PC-9 (cell line): Measurements from ENCODE around the gene CIAO3. TPM values are rescaled to one million over a fixed set of nuclear protein-coding genes. Genes with fewer than 3 reads are reported as not detected.

Experiments used
- BruUV-seq: library from RNA; stranded (reverse); fragments of 400-500 nt; replicated peaks from 2 replicates; lab custom pipeline; 2021; lab: Mats Ljungman, UMichigan
- CTCF ChIA-PET: fragments of 300-600 bp; sonication (Branson Sonifier 250); formaldehyde crosslinking; loops from one replicate; lab custom pipeline; 2022; ENCODE audit warnings: antibody characterized with exemption; lab: Charles Lee
- POLR2A ChIA-PET: fragments of 300-600 bp; sonication (Branson Sonifier 250); formaldehyde crosslinking; loops from one replicate; lab custom pipeline; 2022; ENCODE audit warnings: antibody characterized with exemption; ENCODE audit not compliant: unreplicated experiment; lab: Charles Lee
- DNase-seq, 2 experiments: peaks; one replicate each; pipeline versions ENCODE4 v3.0.0 to v3.0.0-alpha.2; 2015 to 2022; ENCODE audit warnings: mixed read lengths in 1 of 2
- H2AFZ ChIP-seq: fragments of 200-600 bp; sonication (generic); 2 replicates; pipeline ENCODE4 v1.8.1; 2017; ENCODE audit warnings: antibody characterized with exemption
- H3F3A ChIP-seq: fragments of 200-600 bp; sonication (generic); 2 replicates; pipeline ENCODE4 v1.8.1; 2017; ENCODE audit warnings: antibody characterized with exemption, mild to moderate bottlenecking, low read depth; ENCODE audit not compliant: insufficient read depth
- H3K27ac ChIP-seq: fragments of 200-600 bp; sonication (generic); 2 replicates; pipeline ENCODE4 v1.6.1; 2016; ENCODE audit warnings: mixed run types
- H3K27me3 ChIP-seq: fragments of 200-600 bp; sonication (generic); 2 replicates; pipeline ENCODE4 v1.6.1; 2016; ENCODE audit warnings: low read depth, mixed run types; ENCODE audit not compliant: insufficient read depth
- H3K36me3 ChIP-seq: fragments of 200-600 bp; sonication (generic); 2 replicates; pipeline ENCODE4 v1.6.1; 2016; ENCODE audit warnings: low read depth, mixed run types
- H3K4me1 ChIP-seq: fragments of 200-600 bp; sonication (generic); replicated peaks from 2 replicates; pipeline ENCODE4 v1.6.1; 2016; ENCODE audit warnings: mixed run types; ENCODE audit not compliant: insufficient read depth
- H3K4me2 ChIP-seq: fragments of 200-600 bp; sonication (generic); 2 replicates; pipeline ENCODE4 v1.6.1; 2017; ENCODE audit warnings: mixed run types
- H3K4me3 ChIP-seq: fragments of 200-600 bp; sonication (generic); 2 replicates; pipeline ENCODE4 v1.6.1; 2016; ENCODE audit warnings: mixed run types
- H3K79me2 ChIP-seq: fragments of 200-600 bp; sonication (generic); 2 replicates; pipeline ENCODE4 v1.6.1; 2017; ENCODE audit warnings: low read depth, mixed run types
- H3K9me2 ChIP-seq: fragments of 200-600 bp; sonication (generic); 2 replicates; pipeline ENCODE4 v1.8.1; 2017; ENCODE audit warnings: mild to moderate bottlenecking; ENCODE audit not compliant: insufficient read depth
- H3K9me3 ChIP-seq: fragments of 200-600 bp; sonication (generic); 2 replicates; pipeline ENCODE4 v1.8.1; 2016; ENCODE audit warnings: low read depth; ENCODE audit not compliant: insufficient read depth
- H4K20me1 ChIP-seq: fragments of 200-600 bp; sonication (generic); 2 replicates; pipeline ENCODE4 v1.8.1; 2017; ENCODE audit not compliant: insufficient read depth
- EZH2 ChIP-seq: fragments of 200-600 bp; sonication (generic); IDR thresholded peaks from 2 replicates; pipeline ENCODE4 v1.8.0; 2017; ENCODE audit warnings: antibody characterized with exemption, low read depth
- intact Hi-C: fragments of 100-400 bp; cut with micrococcal nuclease; formaldehyde crosslinking; loops from one replicate; pipeline ENCODE4 v1.10.0; 2022; ENCODE audit not compliant: unreplicated experiment
- total RNA-seq: library from RNA; stranded (reverse); gene quantifications from 2 replicates; pipeline ENCODE4 v1.2.3, GENCODE V29; 2021
- TF ChIP-seq, protein P1 (sequence below): fragments of 200-600 bp; sonication (generic); conservative IDR thresholded peaks from 2 replicates; pipeline ENCODE4 v1.6.1; 2017; ENCODE audit warnings: mixed run types, antibody characterized with exemption, mild to moderate bottlenecking, moderate library complexity

The CIAO3 gene
- total RNA-seq, 1 experiment from 2014 or later = 44.2 TPM

DNA sequence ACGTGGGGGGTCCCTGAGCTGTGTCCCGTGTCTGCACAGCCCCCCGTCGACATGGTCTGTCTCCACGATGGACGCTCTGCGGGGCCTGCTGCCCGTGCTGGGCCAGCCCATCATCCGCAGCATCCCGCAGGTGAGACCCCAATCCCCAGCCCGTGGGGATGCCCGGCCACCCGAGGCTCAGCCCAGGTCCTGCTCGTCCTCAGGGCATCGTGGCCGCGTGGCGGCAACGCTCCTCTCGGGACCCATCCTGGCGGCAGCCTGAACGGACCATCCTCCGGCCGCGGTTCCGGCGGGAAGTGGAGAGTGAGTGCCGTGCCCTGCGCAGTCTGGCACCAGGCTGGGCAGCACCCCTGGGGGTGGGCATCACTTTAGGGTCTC is 24.7 kb upstream of the CIAO3 start:
- H3K9me2 ChIP-seq = no peaks in the 10 kb centered on the region
- H2AFZ ChIP-seq = no peak overlapping the region
- CTCF ChIA-PET = no interaction called here
- H3K4me2 ChIP-seq = no peak overlapping the region
- H3K4me1 ChIP-seq = peaks cover 11% of the 10 kb centered on the region
- intact Hi-C loops = no loop called here
- no peak overlapping the region for H3K4me3 ChIP-seq
- peaks cover 4% of the 10 kb centered on the region; the same call in 1 of the 2 replicates for H3F3A ChIP-seq
- H3K9me3 ChIP-seq = no peaks in the 10 kb centered on the region
- no peaks in the 10 kb centered on the region for H3K36me3 ChIP-seq
- no peaks in the 10 kb centered on the region for H3K27me3 ChIP-seq
- no peak for TF ChIP-seq EZH2
- TF ChIP-seq, protein P1, sequence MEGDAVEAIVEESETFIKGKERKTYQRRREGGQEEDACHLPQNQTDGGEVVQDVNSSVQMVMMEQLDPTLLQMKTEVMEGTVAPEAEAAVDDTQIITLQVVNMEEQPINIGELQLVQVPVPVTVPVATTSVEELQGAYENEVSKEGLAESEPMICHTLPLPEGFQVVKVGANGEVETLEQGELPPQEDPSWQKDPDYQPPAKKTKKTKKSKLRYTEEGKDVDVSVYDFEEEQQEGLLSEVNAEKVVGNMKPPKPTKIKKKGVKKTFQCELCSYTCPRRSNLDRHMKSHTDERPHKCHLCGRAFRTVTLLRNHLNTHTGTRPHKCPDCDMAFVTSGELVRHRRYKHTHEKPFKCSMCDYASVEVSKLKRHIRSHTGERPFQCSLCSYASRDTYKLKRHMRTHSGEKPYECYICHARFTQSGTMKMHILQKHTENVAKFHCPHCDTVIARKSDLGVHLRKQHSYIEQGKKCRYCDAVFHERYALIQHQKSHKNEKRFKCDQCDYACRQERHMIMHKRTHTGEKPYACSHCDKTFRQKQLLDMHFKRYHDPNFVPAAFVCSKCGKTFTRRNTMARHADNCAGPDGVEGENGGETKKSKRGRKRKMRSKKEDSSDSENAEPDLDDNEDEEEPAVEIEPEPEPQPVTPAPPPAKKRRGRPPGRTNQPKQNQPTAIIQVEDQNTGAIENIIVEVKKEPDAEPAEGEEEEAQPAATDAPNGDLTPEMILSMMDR = no peak
- POLR2A ChIA-PET = no interaction called here
- no peak overlapping the region for H3K27ac ChIP-seq
- BruUV-seq = no TSS peak
- no peaks in the 10 kb centered on the region for H3K79me2 ChIP-seq
- H4K20me1 ChIP-seq = no peaks in the 10 kb centered on the region
- no peak for DNase-seq

DNA sequence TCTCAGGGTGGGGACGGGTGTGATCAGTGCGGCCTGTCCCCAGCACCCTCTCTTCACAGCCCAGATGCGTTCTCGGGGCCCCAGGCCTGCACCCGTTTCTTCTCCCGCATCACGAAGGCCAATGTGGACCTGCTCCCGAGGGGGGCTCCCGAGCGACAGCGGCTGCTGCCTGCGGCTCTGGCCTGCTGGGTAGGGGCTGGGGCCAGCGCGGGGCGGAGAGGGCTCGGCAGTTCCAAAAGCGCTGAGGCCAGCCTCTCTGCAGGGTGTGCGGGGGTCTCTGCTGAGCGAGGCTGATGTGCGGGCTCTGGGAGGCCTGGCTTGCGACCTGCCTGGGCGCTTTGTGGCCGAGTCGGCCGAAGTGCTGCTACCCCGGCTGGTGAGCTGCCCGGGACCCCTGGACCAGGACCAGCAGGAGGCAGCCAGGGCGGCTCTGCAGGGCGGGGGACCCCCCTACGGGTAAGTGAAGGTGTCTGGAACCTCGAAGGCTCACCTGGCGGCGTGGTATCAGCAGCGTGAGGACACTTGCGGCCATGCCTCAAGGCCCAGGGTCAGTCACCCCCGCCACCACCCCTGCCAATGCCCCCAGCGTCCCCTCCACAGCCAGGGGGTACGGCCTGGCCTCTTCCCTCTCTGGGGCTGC is 24.2 kb upstream of the CIAO3 start:
- H3F3A ChIP-seq = peaks cover 4% of the 10 kb centered on the region; the same call in 1 of the 2 replicates
- TF ChIP-seq EZH2 = no peak
- TF ChIP-seq, protein P1 = no peak
- no peaks in the 10 kb centered on the region for H3K36me3 ChIP-seq
- H2AFZ ChIP-seq = no peak overlapping the region
- no peak for DNase-seq
- CTCF ChIA-PET = no interaction called here
- H3K4me1 ChIP-seq = peaks cover 16% of the 10 kb centered on the region
- no peaks in the 10 kb centered on the region for H4K20me1 ChIP-seq
- BruUV-seq = no TSS peak
- H3K4me3 ChIP-seq = no peak overlapping the region
- POLR2A ChIA-PET = no interaction called here
- H3K27ac ChIP-seq = no peak overlapping the region
- no peaks in the 10 kb centered on the region for H3K9me2 ChIP-seq
- H3K9me3 ChIP-seq = no peaks in the 10 kb centered on the region
- no peak overlapping the region for H3K4me2 ChIP-seq
- no peaks in the 10 kb centered on the region for H3K27me3 ChIP-seq
- no peaks in the 10 kb centered on the region for H3K79me2 ChIP-seq
- intact Hi-C loops = no loop called here

DNA sequence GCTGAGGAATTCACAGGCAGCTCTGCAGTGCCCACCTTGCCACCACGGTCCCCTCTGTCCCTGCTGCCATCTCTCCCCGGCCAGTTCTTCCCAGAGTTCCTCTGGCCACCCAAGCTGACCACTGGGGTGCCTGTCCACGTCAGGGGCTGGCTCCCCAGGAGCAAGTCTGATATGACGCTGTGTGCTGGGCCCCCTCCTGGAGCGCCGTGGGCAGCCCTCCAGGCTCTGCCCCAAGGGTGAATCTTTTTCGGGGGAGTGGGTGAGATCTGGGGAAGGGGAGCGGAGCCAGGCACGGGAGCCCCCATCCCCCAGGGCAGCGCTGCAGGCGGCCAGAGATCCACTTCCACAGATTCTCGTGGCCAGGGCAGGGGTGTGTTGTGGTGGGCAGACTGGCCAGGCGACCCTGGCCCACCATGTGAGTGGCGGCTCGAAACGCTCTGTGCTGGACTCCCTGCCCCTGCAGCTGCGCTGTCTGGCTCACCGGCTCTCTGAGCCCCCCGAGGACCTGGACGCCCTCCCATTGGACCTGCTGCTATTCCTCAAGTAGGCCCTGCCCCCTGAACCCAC is 23.5 kb upstream of the CIAO3 start:
- no peak overlapping the region for H3K27ac ChIP-seq
- intact Hi-C loops = no loop called here
- CTCF ChIA-PET = no interaction called here
- TF ChIP-seq, protein P1 = no peak
- TF ChIP-seq EZH2 = no peak
- no peaks in the 10 kb centered on the region for H4K20me1 ChIP-seq
- H3K79me2 ChIP-seq = no peaks in the 10 kb centered on the region
- no peak for DNase-seq
- H3K36me3 ChIP-seq = no peaks in the 10 kb centered on the region
- no peaks in the 10 kb centered on the region for H3K9me2 ChIP-seq
- peaks cover 16% of the 10 kb centered on the region for H3K4me1 ChIP-seq
- no peaks in the 10 kb centered on the region for H3K27me3 ChIP-seq
- no peak overlapping the region for H3K4me3 ChIP-seq
- H3K4me2 ChIP-seq = no peak overlapping the region
- H2AFZ ChIP-seq = no peak overlapping the region
- no TSS peak for BruUV-seq
- POLR2A ChIA-PET = no interaction called here
- H3F3A ChIP-seq = peaks cover 4% of the 10 kb centered on the region; the same call in 1 of the 2 replicates
- no peaks in the 10 kb centered on the region for H3K9me3 ChIP-seq
